ENCODE measurements around the gene CYBA. TPM values are rescaled to one million over a fixed set of nuclear protein-coding genes. Genes with fewer than 3 reads are reported as not detected.

CYBA gene
- total and polyA plus RNA-seq, 2 of the 13 experiments (the other 11 are each of a cell fraction or from before 2014, with no cell fraction given), result 196 to 250 TPM

GRCh38 chr16:88681084-88681680 lies 30.3 kb upstream of the CYBA start (continued):
- TF ChIP-seq, protein P1, sequence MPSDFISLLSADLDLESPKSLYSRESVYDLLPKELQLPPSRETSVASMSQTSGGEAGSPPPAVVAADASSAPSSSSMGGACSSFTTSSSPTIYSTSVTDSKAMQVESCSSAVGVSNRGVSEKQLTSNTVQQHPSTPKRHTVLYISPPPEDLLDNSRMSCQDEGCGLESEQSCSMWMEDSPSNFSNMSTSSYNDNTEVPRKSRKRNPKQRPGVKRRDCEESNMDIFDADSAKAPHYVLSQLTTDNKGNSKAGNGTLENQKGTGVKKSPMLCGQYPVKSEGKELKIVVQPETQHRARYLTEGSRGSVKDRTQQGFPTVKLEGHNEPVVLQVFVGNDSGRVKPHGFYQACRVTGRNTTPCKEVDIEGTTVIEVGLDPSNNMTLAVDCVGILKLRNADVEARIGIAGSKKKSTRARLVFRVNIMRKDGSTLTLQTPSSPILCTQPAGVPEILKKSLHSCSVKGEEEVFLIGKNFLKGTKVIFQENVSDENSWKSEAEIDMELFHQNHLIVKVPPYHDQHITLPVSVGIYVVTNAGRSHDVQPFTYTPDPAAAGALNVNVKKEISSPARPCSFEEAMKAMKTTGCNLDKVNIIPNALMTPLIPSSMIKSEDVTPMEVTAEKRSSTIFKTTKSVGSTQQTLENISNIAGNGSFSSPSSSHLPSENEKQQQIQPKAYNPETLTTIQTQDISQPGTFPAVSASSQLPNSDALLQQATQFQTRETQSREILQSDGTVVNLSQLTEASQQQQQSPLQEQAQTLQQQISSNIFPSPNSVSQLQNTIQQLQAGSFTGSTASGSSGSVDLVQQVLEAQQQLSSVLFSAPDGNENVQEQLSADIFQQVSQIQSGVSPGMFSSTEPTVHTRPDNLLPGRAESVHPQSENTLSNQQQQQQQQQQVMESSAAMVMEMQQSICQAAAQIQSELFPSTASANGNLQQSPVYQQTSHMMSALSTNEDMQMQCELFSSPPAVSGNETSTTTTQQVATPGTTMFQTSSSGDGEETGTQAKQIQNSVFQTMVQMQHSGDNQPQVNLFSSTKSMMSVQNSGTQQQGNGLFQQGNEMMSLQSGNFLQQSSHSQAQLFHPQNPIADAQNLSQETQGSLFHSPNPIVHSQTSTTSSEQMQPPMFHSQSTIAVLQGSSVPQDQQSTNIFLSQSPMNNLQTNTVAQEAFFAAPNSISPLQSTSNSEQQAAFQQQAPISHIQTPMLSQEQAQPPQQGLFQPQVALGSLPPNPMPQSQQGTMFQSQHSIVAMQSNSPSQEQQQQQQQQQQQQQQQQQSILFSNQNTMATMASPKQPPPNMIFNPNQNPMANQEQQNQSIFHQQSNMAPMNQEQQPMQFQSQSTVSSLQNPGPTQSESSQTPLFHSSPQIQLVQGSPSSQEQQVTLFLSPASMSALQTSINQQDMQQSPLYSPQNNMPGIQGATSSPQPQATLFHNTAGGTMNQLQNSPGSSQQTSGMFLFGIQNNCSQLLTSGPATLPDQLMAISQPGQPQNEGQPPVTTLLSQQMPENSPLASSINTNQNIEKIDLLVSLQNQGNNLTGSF (CRISPR knock-in tag; IDR thresholded peaks at IDR 0.05), result 0 out of 2 replicates have a peak, but pooled peaks have one; percentile 6
- TF ChIP-seq GABPB1 (CRISPR knock-in tag; IDR thresholded peaks at IDR 0.05) (peak; percentile 60; the same call in 1 of the 2 replicates), HOXA9 (CRISPR knock-in tag; IDR thresholded peaks at IDR 0.05; ENCODE audit: borderline replicate concordance) (0 out of 2 replicates have a peak, but pooled peaks have one; percentile 53), ZNF382 (CRISPR knock-in tag; IDR thresholded peaks at IDR 0.05; ENCODE audit: borderline replicate concordance) (no peak), TRAFD1 (CRISPR knock-in tag; IDR thresholded peaks at IDR 0.05; ENCODE audit: borderline replicate concordance) (no peak), SNRNP70 (IDR thresholded peaks at IDR 0.05; ENCODE audit: low read depth, low read length) (no peak), SPEN (CRISPR knock-in tag; IDR thresholded peaks at IDR 0.05; ENCODE audit: low read depth) (no peak), ZNF468 (CRISPR knock-in tag; IDR thresholded peaks at IDR 0.05) (no peak), ZNF414 (CRISPR knock-in tag; IDR thresholded peaks at IDR 0.05) (no peak), ZNF205 (CRISPR knock-in tag; IDR thresholded peaks at IDR 0.05) (0 out of 2 replicates have a peak, but pooled peaks have one; percentile 50), RFX5 (IDR thresholded peaks at IDR 0.05; ENCODE audit: low read depth, low read length) (no peak), ZNF841 (CRISPR knock-in tag; IDR thresholded peaks at IDR 0.05; ENCODE audit: borderline replicate concordance) (no peak), CEBPG (CRISPR knock-in tag; IDR thresholded peaks at IDR 0.05) (no peak), BRD4 (CRISPR knock-in tag; IDR thresholded peaks at IDR 0.05) (no peak), HOXA5 (CRISPR knock-in tag; IDR thresholded peaks at IDR 0.05) (no peak), ZSCAN29 (CRISPR knock-in tag; conservative IDR thresholded peaks at IDR 0.05) (no peak; the same call in 1 of the 2 replicates), ETV6 (CRISPR knock-in tag; conservative IDR thresholded peaks at IDR 0.05) (no peak), SMC3 (IDR thresholded peaks at IDR 0.05; ENCODE audit: low read length) (no peak), KMT2B (CRISPR knock-in tag; IDR thresholded peaks at IDR 0.05) (no peak)
- TF ChIP-seq, protein P2, sequence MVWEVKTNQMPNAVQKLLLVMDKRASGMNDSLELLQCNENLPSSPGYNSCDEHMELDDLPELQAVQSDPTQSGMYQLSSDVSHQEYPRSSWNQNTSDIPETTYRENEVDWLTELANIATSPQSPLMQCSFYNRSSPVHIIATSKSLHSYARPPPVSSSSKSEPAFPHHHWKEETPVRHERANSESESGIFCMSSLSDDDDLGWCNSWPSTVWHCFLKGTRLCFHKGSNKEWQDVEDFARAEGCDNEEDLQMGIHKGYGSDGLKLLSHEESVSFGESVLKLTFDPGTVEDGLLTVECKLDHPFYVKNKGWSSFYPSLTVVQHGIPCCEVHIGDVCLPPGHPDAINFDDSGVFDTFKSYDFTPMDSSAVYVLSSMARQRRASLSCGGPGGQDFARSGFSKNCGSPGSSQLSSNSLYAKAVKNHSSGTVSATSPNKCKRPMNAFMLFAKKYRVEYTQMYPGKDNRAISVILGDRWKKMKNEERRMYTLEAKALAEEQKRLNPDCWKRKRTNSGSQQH (CRISPR knock-in tag; IDR thresholded peaks at IDR 0.05; ENCODE audit: low read depth), result no peak
- TF ChIP-seq, protein P3, sequence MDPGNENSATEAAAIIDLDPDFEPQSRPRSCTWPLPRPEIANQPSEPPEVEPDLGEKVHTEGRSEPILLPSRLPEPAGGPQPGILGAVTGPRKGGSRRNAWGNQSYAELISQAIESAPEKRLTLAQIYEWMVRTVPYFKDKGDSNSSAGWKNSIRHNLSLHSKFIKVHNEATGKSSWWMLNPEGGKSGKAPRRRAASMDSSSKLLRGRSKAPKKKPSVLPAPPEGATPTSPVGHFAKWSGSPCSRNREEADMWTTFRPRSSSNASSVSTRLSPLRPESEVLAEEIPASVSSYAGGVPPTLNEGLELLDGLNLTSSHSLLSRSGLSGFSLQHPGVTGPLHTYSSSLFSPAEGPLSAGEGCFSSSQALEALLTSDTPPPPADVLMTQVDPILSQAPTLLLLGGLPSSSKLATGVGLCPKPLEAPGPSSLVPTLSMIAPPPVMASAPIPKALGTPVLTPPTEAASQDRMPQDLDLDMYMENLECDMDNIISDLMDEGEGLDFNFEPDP (CRISPR knock-in tag; conservative IDR thresholded peaks at IDR 0.05), result no peak
